Tibial nerve (tissue), 4 donors: ENCODE measurements around the gene ASF1B. TPM values are rescaled to one million over a fixed set of nuclear protein-coding genes. Genes with fewer than 3 reads are reported as not detected.
"Not testable (repeated sequence)": the region's sequence is repeated elsewhere in the genome, so short reads cannot be mapped to it uniquely, and the experiment has no call there.

ENCODE experiments used
- DNase-seq, 2 donors: peaks; one replicate each; pipeline ENCODE4 v3.0.0-alpha.2; 2019; ENCODE audit warnings: low spot score in 2 of 2
- H3K27ac ChIP-seq, 4 donors: fragments of 200-600 bp; sonication (generic) in 3 of 4; one replicate each; pipeline ENCODE4 v1.5.1; 2017 to 2019; ENCODE audit warnings: mild to moderate bottlenecking in 1 of 4
- H3K27me3 ChIP-seq, 2 donors: fragments of 200-600 bp; sonication (generic) in 1 of 2; one replicate each; pipeline versions ENCODE4 v1.5.1 to v1.6.0; 2017 to 2019
- H3K36me3 ChIP-seq, 3 donors: fragments of 200-600 bp; sonication (generic); one replicate each; pipeline ENCODE4 v1.5.1; 2018 to 2019
- H3K4me1 ChIP-seq, 4 donors: fragments of 200-600 bp; sonication (generic) in 3 of 4; one replicate each; pipeline ENCODE4 v1.5.1; 2017 to 2019
- H3K4me3 ChIP-seq, 4 donors: fragments of 200-600 bp; sonication (generic) in 3 of 4; one replicate each; pipeline ENCODE4 v1.5.1; 2017 to 2019; ENCODE audit warnings: mild to moderate bottlenecking in 1 of 4, moderate library complexity in 1 of 4
- H3K9me3 ChIP-seq, 4 donors: fragments of 200-600 bp; sonication (generic) in 3 of 4; one replicate each; pipeline ENCODE4 v1.5.1; 2017 to 2019
- EP300 ChIP-seq, 2 donors: sonication (generic); formaldehyde crosslinking; IDR thresholded peaks; one replicate each; pipeline ENCODE4 v1.6.1; 2017; ENCODE audit warnings: antibody characterized with exemption in 2 of 2, mild to moderate bottlenecking in 1 of 2
- POLR2A ChIP-seq, 2 donors: fragments of 450-650 bp; IDR thresholded peaks; one replicate each; pipeline ENCODE4 v1.6.1; 2017; ENCODE audit warnings: antibody characterized with exemption in 2 of 2, mild to moderate bottlenecking in 2 of 2, moderate library complexity in 2 of 2
- WGBS, 2 donors: methylation state at CpG; one replicate each; pipeline ENCODE4 v1.1.5; 2018; 5-methylcytosine and 5-hydroxymethylcytosine counted together
- total RNA-seq, 4 donors: library from RNA; depleted of rRNA; stranded (reverse); fragments of >200 nt; gene quantifications; one replicate each; pipeline ENCODE4 v1.1.0, GENCODE V29; 2016
- TF ChIP-seq, protein P1 (sequence below), 5 experiments: fragments of 200-600 bp in 3 of 5; fragments of 450-650 bp in 2 of 5; sonication (generic) in 3 of 5; IDR thresholded peaks; one replicate each; pipeline ENCODE4 v1.5.1; 2016 to 2019; ENCODE audit warnings: antibody characterized with exemption in 5 of 5, mild to moderate bottlenecking in 3 of 5, moderate library complexity in 2 of 5

Gene ASF1B
- 1 to 10 TPM in 1 of 4 donors, under 1 TPM in 1, not detected in 2; 0.90 to 2.3 TPM for total RNA-seq

- Histone ChIP-seq H3K4me3 (peak within 1 kb of the TSS; percentile 49 to 75 (median 68)), H3K4me1 (peaks cover 0 to 36% (median 19%) of the 10 kb centered on the region in 4 donors), H3K9me3 (no peaks in the 10 kb centered on the region), H3K27ac (peak within 1 kb of the TSS; percentile 80 to 94 (median 88)), H3K27me3 (no peaks in the 10 kb centered on the region), H3K36me3 (peaks cover 0 to 4% (median 0%) of the 10 kb centered on the region in 3 donors)
- TF ChIP-seq POLR2A (IDR thresholded peaks at IDR 0.05): peak; percentile 37 to 81
- TF ChIP-seq, protein P1, sequence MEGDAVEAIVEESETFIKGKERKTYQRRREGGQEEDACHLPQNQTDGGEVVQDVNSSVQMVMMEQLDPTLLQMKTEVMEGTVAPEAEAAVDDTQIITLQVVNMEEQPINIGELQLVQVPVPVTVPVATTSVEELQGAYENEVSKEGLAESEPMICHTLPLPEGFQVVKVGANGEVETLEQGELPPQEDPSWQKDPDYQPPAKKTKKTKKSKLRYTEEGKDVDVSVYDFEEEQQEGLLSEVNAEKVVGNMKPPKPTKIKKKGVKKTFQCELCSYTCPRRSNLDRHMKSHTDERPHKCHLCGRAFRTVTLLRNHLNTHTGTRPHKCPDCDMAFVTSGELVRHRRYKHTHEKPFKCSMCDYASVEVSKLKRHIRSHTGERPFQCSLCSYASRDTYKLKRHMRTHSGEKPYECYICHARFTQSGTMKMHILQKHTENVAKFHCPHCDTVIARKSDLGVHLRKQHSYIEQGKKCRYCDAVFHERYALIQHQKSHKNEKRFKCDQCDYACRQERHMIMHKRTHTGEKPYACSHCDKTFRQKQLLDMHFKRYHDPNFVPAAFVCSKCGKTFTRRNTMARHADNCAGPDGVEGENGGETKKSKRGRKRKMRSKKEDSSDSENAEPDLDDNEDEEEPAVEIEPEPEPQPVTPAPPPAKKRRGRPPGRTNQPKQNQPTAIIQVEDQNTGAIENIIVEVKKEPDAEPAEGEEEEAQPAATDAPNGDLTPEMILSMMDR (IDR thresholded peaks at IDR 0.05): peak; percentile 88 to 99 (median 96)
- peak; percentile 78 to 86 for TF ChIP-seq EP300 (IDR thresholded peaks at IDR 0.05)
- DNase-seq: peak; percentile 95 to 97
- 0% methylated on average over 45 to 56 of the region's 78 CpGs for WGBS, 2 donors
These were observed at the start of gene ASF1B for GRCh38 chr19:14136509-14137281. TSS of gene ASF1B (minus strand) at chr19:14136589. CDS start at chr19:14136456, 133 bp downstream.

GRCh38 chr19:14185691-14186090 is 49.3 kb upstream of the ASF1B start:
- WGBS, 2 donors: 92 to 96% methylated on average over 1 of the region's 1 CpG

DNA sequence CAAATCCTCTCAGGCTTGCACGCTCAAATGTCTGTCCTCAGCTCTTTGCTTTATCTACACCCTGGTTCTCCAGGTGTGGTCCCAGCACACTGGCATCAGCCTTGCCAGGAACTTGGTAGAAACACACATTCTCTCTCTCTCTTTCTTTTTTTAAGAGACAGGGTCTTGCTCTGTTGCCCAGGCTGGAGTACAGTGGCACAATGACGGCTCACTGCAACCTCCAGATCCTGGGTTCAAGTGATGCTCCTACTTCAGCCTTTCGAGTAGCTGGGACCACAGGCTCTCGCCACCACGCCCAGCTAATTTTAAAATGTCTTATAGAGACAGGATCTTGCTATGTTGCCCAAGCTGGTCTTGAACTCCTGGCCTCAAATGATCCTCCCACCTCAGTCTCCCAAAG is 48.8 kb upstream of the ASF1B start:
- no peaks in the 10 kb centered on the region for H3K27me3 ChIP-seq
- no peaks in the 10 kb centered on the region for H3K4me1 ChIP-seq
- no peak overlapping the region for H3K27ac ChIP-seq
- no peaks in the 10 kb centered on the region for H3K9me3 ChIP-seq
- 95 to 97% methylated on average over 5 of the region's 5 CpGs for WGBS, 2 donors
- H3K4me3 ChIP-seq: no peak overlapping the region
- TF ChIP-seq, protein P1 (IDR thresholded peaks at IDR 0.05): no peak
- TF ChIP-seq EP300 (IDR thresholded peaks at IDR 0.05) (no peak), POLR2A (IDR thresholded peaks at IDR 0.05) (no peak)
- no peak for DNase-seq
- H3K36me3 ChIP-seq: no peaks in the 10 kb centered on the region

More at GRCh38 chr19:14185691-14186090, 49.3 kb upstream of the ASF1B start:
- H3K27me3 ChIP-seq, H3K36me3 ChIP-seq, H3K4me1 ChIP-seq, H3K9me3 ChIP-seq, DNase-seq, H3K4me3 ChIP-seq, H3K27ac ChIP-seq: not testable (repeated sequence)

DNA sequence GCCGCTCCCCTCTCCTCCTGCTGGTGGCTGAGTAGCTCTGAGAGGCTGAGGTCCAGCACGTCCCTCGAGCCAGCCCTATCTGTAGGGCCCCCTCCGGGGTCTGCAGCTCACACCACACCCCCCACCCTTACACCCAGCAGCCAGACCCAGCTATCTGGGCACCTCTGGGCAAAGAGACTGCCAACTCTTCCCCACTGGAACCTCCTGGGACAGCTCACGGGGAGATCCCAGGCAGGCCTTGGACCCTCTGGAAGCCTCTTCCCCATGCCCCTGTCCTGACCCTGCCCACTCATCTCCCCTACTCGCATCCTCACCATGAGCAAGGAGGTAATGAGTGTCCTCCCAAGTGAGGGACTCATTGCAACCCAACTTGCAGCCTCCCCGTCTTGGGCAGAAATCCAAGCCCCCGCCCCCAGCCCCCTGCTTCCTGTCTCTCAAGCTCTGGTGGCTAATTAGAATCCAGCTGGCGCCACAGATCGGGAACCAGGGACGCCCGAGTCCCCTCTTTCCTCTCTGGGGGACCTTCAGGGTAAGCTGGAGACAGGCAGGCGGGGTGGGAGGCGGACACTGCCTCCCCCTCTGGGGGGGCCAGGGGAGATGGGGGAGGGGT is 47.5 kb upstream of the ASF1B start:
- WGBS, 2 donors: 52 to 56% methylated on average over 10 to 14 of the region's 14 CpGs
- Histone ChIP-seq H3K4me3 (no peak overlapping the region), H3K27ac (no peak overlapping the region), H3K36me3 (no peaks in the 10 kb centered on the region), H3K4me1 (no peaks in the 10 kb centered on the region), H3K9me3 (no peaks in the 10 kb centered on the region), H3K27me3 (no peaks in the 10 kb centered on the region)
- DNase-seq: no peak
- TF ChIP-seq POLR2A (IDR thresholded peaks at IDR 0.05) (no peak), EP300 (IDR thresholded peaks at IDR 0.05) (no peak)
- TF ChIP-seq, protein P1 (IDR thresholded peaks at IDR 0.05): no peak

- Histone ChIP-seq H3K27ac (no peak overlapping the region), H3K9me3 (no peaks in the 10 kb centered on the region)
These were observed 46.1 kb upstream of the ASF1B start for GRCh38 chr19:14182476-14182875.

More at GRCh38 chr19:14182476-14182875, 46.1 kb upstream of the ASF1B start:
- 52 to 68% methylated on average over 7 to 8 of the region's 8 CpGs for WGBS, 2 donors
- peaks cover 0 to 8% (median 0%) of the 10 kb centered on the region in 3 donors for H3K36me3 ChIP-seq
- H3K4me1 ChIP-seq: no peaks in the 10 kb centered on the region
- no peak overlapping the region for H3K4me3 ChIP-seq
- no peak for DNase-seq
- TF ChIP-seq POLR2A (IDR thresholded peaks at IDR 0.05) (no peak), EP300 (IDR thresholded peaks at IDR 0.05) (no peak)
- TF ChIP-seq, protein P1 (IDR thresholded peaks at IDR 0.05): no peak
- H3K27me3 ChIP-seq: no peaks in the 10 kb centered on the region
